ENCODE results near the gene ANKK1. TPM values are rescaled to one million over a fixed set of nuclear protein-coding genes. Genes with fewer than 3 reads are reported as not detected.
A peak's percentile ranks its signal among the peaks of the same experiment; 100 is the strongest.

The ANKK1 gene
- total RNA-seq, 1 donor from 2014 or later = not detected

- H3K4me1 Mint-ChIP-seq (ENCODE audit: low read depth, unreplicated experiment) = peaks cover 22% of the 10 kb centered on the region
- H3K4me3 Mint-ChIP-seq (ENCODE audit: unreplicated experiment) = no peak overlapping the region
- H3K79me2 ChIP-seq (ENCODE audit: insufficient read depth, low read length) = no peaks in the 10 kb centered on the region
- peak overlapping the region; percentile 47 for H3K4me2 ChIP-seq (ENCODE audit: low read length)
- DNase-seq (ENCODE audit: low read depth) (peak; percentile 82), FAIRE-seq (no peak)
- no peak overlapping the region for H3K27ac Mint-ChIP-seq (ENCODE audit: unreplicated experiment)
- peak overlapping the region; percentile 39 for H3K27ac ChIP-seq (ENCODE audit: low read depth, low read length)
- peaks cover 1% of the 10 kb centered on the region for H3K9me3 Mint-ChIP-seq (ENCODE audit: unreplicated experiment)
- peaks cover 6% of the 10 kb centered on the region for H3K27me3 ChIP-seq (ENCODE audit: insufficient read depth, low read length)
- H3K9me3 ChIP-seq (ENCODE audit: insufficient read depth, low read depth, low read length) = no peaks in the 10 kb centered on the region
- no peak overlapping the region for H3K4me3 ChIP-seq (ENCODE audit: insufficient read depth, low read depth, low read length)
- H3K27me3 Mint-ChIP-seq (ENCODE audit: low read depth, unreplicated experiment) = peaks cover 32% of the 10 kb centered on the region
- no peaks in the 10 kb centered on the region for H4K20me1 ChIP-seq (ENCODE audit: insufficient read depth, low read length)
- peaks cover 23% of the 10 kb centered on the region for H3K4me1 ChIP-seq (ENCODE audit: insufficient read depth, low read length)
- no peak overlapping the region for H3K9ac ChIP-seq (ENCODE audit: low read length)
- no peak for TF ChIP-seq EZH2 (IDR thresholded peaks at IDR 0.05; ENCODE audit: insufficient read depth, low read length)
- TF ChIP-seq CTCF (IDR thresholded peaks at IDR 0.05; ENCODE audit: insufficient read depth, low read depth, low read length) = no peak
- no peaks in the 10 kb centered on the region for H3K36me3 Mint-ChIP-seq (ENCODE audit: low read depth, unreplicated experiment)
- H2AFZ ChIP-seq (ENCODE audit: low read depth, low read length) = peak overlapping the region; percentile 52
- H3K36me3 ChIP-seq (ENCODE audit: insufficient read depth, low read length) = no peaks in the 10 kb centered on the region
These were observed 60.2 kb downstream of the ANKK1 start for GRCh38 chr11:113447621-113448315.

- H3K27me3 Mint-ChIP-seq (ENCODE audit: low read depth, unreplicated experiment) = peaks cover 30% of the 10 kb centered on the region
- peaks cover 22% of the 10 kb centered on the region for H3K4me1 Mint-ChIP-seq (ENCODE audit: low read depth, unreplicated experiment)
- TF ChIP-seq EZH2 (IDR thresholded peaks at IDR 0.05; ENCODE audit: insufficient read depth, low read length) = no peak
- TF ChIP-seq CTCF (IDR thresholded peaks at IDR 0.05; ENCODE audit: insufficient read depth, low read depth, low read length) = no peak
- peak overlapping the region; percentile 39 for H3K27ac ChIP-seq (ENCODE audit: low read depth, low read length)
- H3K4me1 ChIP-seq (ENCODE audit: insufficient read depth, low read length) = peaks cover 27% of the 10 kb centered on the region
- H3K4me2 ChIP-seq (ENCODE audit: low read length) = peak overlapping the region; percentile 47
- no peak overlapping the region for H3K27ac Mint-ChIP-seq (ENCODE audit: unreplicated experiment)
- H3K4me3 ChIP-seq (ENCODE audit: insufficient read depth, low read depth, low read length) = no peak overlapping the region
- H3K9me3 ChIP-seq (ENCODE audit: insufficient read depth, low read depth, low read length) = no peaks in the 10 kb centered on the region
- no peaks in the 10 kb centered on the region for H3K79me2 ChIP-seq (ENCODE audit: insufficient read depth, low read length)
- peaks cover 2% of the 10 kb centered on the region for H3K27me3 ChIP-seq (ENCODE audit: insufficient read depth, low read length)
- DNase-seq (ENCODE audit: low read depth) = no peak
- no peak overlapping the region for H3K9ac ChIP-seq (ENCODE audit: low read length)
- H3K4me3 Mint-ChIP-seq (ENCODE audit: unreplicated experiment) = no peak overlapping the region
- no peaks in the 10 kb centered on the region for H3K36me3 Mint-ChIP-seq (ENCODE audit: low read depth, unreplicated experiment)
- peaks cover 1% of the 10 kb centered on the region for H3K9me3 Mint-ChIP-seq (ENCODE audit: unreplicated experiment)
- H4K20me1 ChIP-seq (ENCODE audit: insufficient read depth, low read length) = no peaks in the 10 kb centered on the region
- no peaks in the 10 kb centered on the region for H3K36me3 ChIP-seq (ENCODE audit: insufficient read depth, low read length)
- FAIRE-seq = no peak
- peak overlapping the region; percentile 52 for H2AFZ ChIP-seq (ENCODE audit: low read depth, low read length)
These were observed 60.7 kb downstream of the ANKK1 start for GRCh38 chr11:113448316-113448677.

- TF ChIP-seq CTCF (IDR thresholded peaks at IDR 0.05; ENCODE audit: insufficient read depth, low read depth, low read length) = no peak
- no peak for TF ChIP-seq EZH2 (IDR thresholded peaks at IDR 0.05; ENCODE audit: insufficient read depth, low read length)
- no peak overlapping the region for H3K27ac ChIP-seq (ENCODE audit: low read depth, low read length)
- H3K4me1 ChIP-seq (ENCODE audit: insufficient read depth, low read length) = peaks cover 27% of the 10 kb centered on the region
- no peaks in the 10 kb centered on the region for H3K36me3 ChIP-seq (ENCODE audit: insufficient read depth, low read length)
- no peak overlapping the region for H3K4me3 ChIP-seq (ENCODE audit: insufficient read depth, low read depth, low read length)
- Mint-ChIP-seq H3K9me3 (ENCODE audit: unreplicated experiment) (peaks cover 1% of the 10 kb centered on the region), H3K27ac (ENCODE audit: unreplicated experiment) (no peak overlapping the region), H3K27me3 (ENCODE audit: low read depth, unreplicated experiment) (peaks cover 18% of the 10 kb centered on the region), H3K4me1 (ENCODE audit: low read depth, unreplicated experiment) (peaks cover 22% of the 10 kb centered on the region), H3K36me3 (ENCODE audit: low read depth, unreplicated experiment) (no peaks in the 10 kb centered on the region), H3K4me3 (ENCODE audit: unreplicated experiment) (no peak overlapping the region)
- H3K79me2 ChIP-seq (ENCODE audit: insufficient read depth, low read length) = no peaks in the 10 kb centered on the region
- H3K27me3 ChIP-seq (ENCODE audit: insufficient read depth, low read length) = no peaks in the 10 kb centered on the region
- no peak for FAIRE-seq
- DNase-seq (ENCODE audit: low read depth) = no peak
- no peak overlapping the region for H3K4me2 ChIP-seq (ENCODE audit: low read length)
- H3K9me3 ChIP-seq (ENCODE audit: insufficient read depth, low read depth, low read length) = no peaks in the 10 kb centered on the region
- H2AFZ ChIP-seq (ENCODE audit: low read depth, low read length) = no peak overlapping the region
- H3K9ac ChIP-seq (ENCODE audit: low read length) = no peak overlapping the region
- H4K20me1 ChIP-seq (ENCODE audit: insufficient read depth, low read length) = no peaks in the 10 kb centered on the region
These were observed 62.2 kb downstream of the ANKK1 start for GRCh38 chr11:113449743-113450142.
